ENCODE data around the gene TUBGCP4.
A peak's percentile ranks its signal among the peaks of the same experiment; 100 is the strongest.

DNA sequence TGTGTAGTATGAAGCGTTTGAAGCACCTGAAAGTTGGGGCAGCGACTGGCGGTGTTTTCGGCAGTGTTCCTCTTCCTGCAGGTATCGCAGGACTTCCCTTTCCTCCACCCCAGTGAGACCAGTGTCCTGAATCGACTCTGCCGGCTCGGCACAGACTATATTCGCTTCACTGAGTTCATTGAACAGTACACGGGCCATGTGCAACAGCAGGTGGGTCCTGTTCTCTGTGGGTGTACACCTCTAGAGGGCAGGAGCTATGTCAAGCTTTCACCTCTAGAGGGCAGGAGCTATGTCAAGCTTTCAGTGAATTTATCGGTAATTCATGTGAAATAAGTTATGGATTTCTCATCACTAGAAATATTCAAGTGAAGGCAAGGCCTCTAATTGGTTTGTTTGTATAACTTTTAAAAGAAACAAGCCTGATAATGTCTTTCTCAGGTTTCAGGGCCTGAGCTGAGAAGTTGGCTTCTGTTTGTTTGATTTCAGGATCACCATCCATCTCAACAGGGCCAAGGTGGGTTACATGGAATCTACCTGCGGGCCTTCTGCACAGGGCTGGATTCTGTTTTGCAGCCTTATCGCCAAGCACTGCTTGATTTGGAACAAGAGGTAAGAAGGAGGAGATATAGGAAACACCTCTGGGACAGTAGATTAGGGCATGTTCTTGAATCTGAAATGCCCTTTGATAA is 5.3 kb downstream of the TUBGCP4 start:
- no peak for TF ChIP-seq POLR2A (IDR thresholded peaks at IDR 0.05)
- TF ChIP-seq, protein P1, sequence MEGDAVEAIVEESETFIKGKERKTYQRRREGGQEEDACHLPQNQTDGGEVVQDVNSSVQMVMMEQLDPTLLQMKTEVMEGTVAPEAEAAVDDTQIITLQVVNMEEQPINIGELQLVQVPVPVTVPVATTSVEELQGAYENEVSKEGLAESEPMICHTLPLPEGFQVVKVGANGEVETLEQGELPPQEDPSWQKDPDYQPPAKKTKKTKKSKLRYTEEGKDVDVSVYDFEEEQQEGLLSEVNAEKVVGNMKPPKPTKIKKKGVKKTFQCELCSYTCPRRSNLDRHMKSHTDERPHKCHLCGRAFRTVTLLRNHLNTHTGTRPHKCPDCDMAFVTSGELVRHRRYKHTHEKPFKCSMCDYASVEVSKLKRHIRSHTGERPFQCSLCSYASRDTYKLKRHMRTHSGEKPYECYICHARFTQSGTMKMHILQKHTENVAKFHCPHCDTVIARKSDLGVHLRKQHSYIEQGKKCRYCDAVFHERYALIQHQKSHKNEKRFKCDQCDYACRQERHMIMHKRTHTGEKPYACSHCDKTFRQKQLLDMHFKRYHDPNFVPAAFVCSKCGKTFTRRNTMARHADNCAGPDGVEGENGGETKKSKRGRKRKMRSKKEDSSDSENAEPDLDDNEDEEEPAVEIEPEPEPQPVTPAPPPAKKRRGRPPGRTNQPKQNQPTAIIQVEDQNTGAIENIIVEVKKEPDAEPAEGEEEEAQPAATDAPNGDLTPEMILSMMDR (IDR thresholded peaks at IDR 0.05), result peak; percentile 40 to 73 (median 62)

All from right lobe of liver (tissue), 4 donors.